HG03039 (cell line): ENCODE results near the gene PCDHB7.
"Not testable (repeated sequence)": the region's sequence is repeated elsewhere in the genome, so short reads cannot be mapped to it uniquely, and the experiment has no call there.

ENCODE experiments used
- ATAC-seq: cut with Tn5 transposase; IDR thresholded peaks from one replicate; pipeline ENCODE4 v1.9.1; 2021; ENCODE audit warnings: mild to moderate bottlenecking, moderate library complexity; ENCODE audit not compliant: unreplicated experiment

PCDHB7 gene

GRCh38 chr5:141216035-141216434 lies 43.6 kb downstream of the PCDHB7 start:
- ATAC-seq: not testable (repeated sequence)

- no peak for ATAC-seq
Measured at GRCh38 chr5:141223112-141223783, 50.8 kb downstream of the PCDHB7 start, which contains the start of gene PCDHB14. Gene PCDHB14, plus strand, starts transcription at chr5:141223343. Its CDS starts 163 bp downstream, at chr5:141223506.

- ATAC-seq: not testable (repeated sequence)
Measured at GRCh38 chr5:141224844-141225243, 52.4 kb downstream of the PCDHB7 start.

GRCh38 chr5:141225421-141225820 lies 53.0 kb downstream of the PCDHB7 start:
- ATAC-seq: not testable (repeated sequence)
